Cerebellar nuclear complex (tissue), 1 donor: ENCODE data around the gene ATRNL1.
"Not testable (repeated sequence)": the region's sequence is repeated elsewhere in the genome, so short reads cannot be mapped to it uniquely, and the experiment has no call there.

ENCODE experiments used
- DNase-seq, 2 experiments: peaks; one replicate each; lab custom pipeline; 2025; lab: John Stamatoyannopoulos, UW

Gene ATRNL1

GRCh38 chr10:115222039-115222438, 128.9 kb downstream of the ATRNL1 start:
- no peak for DNase-seq

DNA sequence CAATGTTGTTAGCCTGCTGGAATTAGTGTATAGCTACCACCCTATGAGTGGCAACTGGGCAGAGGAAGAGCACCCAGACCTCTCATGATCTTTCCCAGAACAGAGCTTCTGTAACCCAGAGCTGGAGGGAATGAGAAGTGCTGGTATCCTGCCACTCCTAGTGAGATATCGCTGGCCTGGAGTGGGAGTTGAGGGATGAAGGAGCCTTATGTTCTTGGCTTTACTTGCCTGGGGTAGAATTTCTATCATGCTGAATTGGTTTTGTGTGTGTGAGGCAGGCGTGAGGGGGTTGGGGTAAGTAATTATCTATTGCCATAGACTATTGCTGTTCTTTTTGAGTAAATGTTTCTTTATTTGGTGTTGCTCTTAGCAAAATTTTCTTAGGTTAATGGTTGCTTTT, 146.6 kb downstream of the ATRNL1 start:
- DNase-seq, result no peak

DNA sequence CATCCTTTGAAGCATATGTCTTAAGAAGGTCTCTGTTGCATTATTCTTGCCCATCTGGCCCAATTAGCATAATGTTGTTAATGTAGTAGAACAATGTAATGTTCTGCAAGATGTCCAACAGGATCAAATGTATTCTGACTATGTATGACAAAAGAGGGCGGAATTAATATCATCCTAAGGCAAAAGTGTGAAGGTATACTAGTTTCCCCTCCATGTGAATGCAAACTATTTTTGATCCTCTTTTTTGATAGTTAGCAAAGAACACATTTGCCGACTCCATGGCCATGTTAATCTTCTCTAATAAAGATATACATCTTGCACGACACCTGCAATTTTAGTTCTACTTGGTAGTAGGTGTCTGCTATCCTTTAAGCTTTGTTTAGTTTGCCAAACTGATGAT, 157.6 kb downstream of the ATRNL1 start:
- no peak for DNase-seq

GRCh38 chr10:115253765-115254164, 160.6 kb downstream of the ATRNL1 start:
- not testable (repeated sequence) for DNase-seq

DNA sequence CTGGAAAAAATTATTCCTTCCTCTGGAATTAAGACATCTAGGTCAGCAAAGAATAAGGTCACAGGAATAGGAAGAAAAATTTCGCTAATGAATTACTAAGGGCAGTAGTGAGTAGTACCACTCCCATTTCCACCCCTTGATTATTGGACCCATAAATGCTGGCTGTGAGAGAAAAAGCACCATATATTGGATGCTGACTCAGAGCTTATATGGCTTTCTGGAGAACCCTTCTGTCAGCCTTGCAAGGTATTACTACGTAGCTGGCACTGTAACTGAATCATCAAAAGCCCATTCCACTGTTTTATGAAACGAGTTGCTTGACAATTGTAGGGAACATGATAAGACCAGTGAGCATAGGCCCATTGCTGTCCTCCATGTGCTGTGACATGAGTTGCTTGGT, 179.3 kb downstream of the ATRNL1 start:
- DNase-seq, result no peak

DNA sequence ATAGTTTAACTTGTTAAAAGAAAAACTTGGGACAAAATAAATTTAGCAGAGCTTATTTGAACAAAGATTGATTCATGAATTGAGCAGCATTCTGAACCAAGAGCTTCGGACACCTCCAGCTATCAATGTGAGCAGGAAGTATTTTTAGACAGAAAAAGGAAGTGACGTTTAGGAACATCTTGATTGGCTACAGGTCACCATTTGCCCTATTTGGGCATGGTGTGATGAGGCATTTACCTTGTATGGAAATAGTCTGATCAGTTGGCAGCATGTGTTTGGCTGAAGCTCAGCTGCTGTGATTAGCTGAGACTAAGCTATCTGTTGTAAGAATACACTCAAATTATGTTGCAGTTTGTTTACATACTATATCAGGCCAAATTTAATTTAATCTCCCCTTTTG, 185.1 kb downstream of the ATRNL1 start:
- no peak for DNase-seq

DNA sequence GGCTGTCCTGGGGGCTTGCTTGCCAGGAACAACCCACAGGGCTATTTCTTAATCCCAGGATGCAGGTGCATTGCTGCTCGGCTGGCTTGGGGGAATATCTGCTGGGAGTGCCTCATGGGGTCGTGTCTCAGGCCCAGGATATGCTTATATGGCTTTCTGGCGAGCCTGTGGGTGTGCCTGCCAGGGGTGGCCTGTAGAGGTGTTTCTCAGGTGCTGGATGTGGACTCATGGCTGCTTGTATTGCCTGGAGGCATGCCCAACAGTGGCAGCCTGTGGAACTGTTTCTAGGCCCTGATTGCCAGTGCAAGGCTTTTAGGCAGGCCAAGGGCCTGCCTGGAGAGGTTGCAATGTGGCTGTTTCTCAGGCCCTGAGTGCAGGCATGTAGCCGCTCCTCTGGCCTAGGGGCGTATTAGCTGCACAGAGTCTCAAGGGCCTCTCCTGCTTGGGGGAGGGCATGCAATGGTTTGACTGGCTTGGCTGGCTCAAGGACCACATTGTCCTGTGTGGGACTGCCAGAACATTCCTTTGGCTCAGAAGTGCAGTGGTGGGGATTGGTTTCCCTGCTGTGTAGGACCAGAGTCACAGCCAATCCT, 202.1 kb downstream of the ATRNL1 start:
- no peak for DNase-seq

DNA sequence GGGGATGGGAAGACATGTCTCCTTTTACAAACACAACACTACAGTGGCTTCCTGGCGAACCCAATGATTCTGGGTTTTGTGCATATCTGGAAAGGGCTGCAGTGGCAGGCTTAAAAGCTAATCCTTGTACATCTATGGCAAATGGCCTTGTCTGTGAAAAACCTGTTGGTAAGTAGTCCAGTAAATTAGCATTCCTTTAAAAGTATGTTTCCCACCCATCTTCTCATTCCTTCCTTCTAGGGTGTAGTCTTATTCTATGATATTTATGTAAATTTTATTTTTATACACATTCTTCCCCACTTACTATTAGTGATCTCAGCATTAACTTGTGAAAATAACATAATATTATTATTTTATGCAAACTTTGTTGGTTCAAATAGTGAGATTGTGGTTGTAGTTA, 206.9 kb downstream of the ATRNL1 start:
- DNase-seq, result no peak

DNA sequence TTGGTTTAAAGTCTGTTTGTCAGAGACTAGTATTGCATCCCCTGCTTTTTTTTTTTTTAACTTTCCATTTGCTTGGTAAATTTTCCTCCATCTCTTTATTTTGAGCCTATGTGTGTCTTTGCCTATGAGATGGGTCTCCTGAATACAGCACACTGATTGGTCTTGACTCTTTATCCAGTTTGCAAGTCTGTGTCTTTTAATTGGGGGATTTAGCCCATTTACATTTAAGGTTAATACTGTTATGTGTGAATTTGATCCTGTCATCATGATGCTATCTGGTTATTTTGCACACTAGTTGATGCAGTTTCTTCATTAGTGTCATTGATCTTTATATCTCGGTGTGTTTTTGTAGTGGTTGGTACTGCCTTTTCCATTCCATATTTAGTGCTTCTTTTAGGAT, 226.5 kb downstream of the ATRNL1 start:
- not testable (repeated sequence) for DNase-seq

GRCh38 chr10:115321360-115321759, 228.2 kb downstream of the ATRNL1 start:
- no peak for DNase-seq

- no peak for DNase-seq
Observed at GRCh38 chr10:115328331-115328730, 235.2 kb downstream of the ATRNL1 start.

GRCh38 chr10:115335366-115335765, 242.2 kb downstream of the ATRNL1 start:
- no peak for DNase-seq

DNA sequence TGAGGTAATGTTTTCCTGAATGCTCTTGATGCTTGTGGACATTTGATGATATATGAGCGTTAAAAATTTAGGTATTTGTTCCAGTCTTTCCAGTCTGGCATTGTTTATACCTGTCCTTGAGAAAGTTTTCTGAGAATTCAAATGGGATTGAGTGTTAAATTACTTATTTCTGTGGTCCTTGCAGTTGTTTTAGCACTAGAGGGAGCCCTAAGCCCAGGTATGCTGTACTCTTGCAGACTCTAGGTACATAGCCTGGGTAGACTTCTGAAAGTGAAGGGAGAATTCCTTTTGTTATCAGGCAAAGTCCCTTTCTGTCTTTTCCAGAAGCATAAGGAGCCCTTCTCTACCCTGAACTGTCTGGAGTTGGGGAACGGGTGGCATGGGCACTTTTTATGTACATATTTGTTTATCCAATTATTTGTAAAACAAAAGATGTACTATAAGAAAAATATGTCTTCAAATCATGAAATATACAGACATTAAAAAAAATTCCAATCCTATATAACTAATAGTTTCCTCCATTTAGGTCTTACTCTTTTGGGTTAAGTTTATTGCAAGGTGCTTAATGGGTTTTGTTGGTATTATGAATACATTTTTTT, 262.1 kb downstream of the ATRNL1 start:
- DNase-seq, result no peak

GRCh38 chr10:115367920-115368319, 274.8 kb downstream of the ATRNL1 start:
- not testable (repeated sequence) for DNase-seq

DNA sequence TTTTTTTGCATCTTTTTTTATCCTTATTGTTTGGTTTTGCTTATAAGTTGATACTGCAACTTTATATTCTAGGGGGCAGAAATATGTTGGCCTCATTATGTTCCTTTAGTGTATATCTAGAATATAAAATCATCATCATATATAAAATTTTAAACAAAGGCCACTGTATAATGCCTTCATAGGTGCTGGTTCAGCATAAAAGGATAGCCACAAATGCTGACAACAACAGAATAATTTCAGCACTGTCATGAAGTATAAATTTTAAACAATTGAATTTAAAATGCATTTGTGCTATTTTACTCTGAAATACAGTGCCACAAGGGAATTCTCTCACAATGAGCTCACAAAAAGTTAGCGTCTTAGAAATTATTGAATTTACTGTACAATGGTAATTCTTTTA, 285.9 kb downstream of the ATRNL1 start:
- no peak for DNase-seq

DNA sequence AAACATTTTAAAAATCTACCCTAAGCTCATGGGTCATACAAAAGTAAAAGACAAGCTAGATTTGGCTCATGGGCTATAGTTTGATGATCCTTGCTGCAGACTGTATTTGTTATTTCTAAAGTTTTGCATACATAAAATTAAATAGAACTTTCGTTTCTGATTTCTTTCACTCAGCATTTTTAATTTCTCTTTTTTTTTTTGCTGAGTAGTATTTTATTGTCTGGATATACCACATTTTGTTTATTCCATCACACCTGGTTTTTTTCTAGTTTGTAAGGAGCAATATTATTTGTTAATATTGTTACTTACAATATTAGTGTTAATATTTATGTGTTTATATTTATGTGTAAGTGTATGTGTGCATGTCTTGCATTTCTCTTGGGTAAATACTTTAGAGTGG, 291.5 kb downstream of the ATRNL1 start:
- DNase-seq, result no peak

GRCh38 chr10:115390607-115391006, 297.4 kb downstream of the ATRNL1 start:
- DNase-seq, result no peak

DNA sequence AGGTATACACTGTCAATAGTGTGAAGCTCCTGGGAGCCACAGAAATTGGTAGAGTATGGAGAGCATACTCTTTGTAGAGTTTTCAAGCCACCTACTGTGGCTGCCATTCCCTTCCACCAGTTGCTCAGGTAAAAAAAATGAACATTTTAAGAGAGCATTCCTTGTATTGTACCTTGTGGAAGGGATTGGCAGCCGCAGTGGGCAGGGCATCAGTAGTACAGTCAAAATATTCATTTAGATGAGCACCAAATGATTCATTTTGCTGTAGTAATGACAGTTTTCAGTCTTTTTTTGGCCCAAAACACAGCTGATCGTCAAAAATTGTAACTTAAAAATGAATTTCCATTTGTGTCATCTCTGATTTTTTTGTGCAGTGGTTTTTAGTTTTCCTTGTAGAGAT, 304.9 kb downstream of the ATRNL1 start:
- no peak for DNase-seq

GRCh38 chr10:115402699-115403098, 309.5 kb downstream of the ATRNL1 start:
- no peak for DNase-seq

GRCh38 chr10:115405838-115406237, 312.7 kb downstream of the ATRNL1 start:
- DNase-seq, result not testable (repeated sequence)

DNA sequence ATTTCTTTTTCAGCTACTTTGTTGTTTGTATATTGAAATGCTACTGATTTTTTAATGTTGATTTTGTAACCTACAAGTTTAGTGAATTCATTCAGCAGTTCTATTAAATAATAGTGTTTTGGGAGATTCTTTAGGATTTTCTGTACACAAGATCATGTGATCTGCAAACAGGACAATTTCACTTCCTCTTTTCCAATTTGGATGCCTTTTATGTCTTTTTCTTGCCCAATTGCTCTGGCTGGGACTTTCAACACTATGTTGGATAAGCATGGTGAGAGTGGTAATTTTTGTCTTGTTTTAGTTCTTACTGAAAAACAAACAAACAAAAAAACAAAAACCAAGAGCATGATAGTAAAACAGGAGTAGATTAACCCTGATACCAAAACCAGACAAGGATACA, 316.2 kb downstream of the ATRNL1 start:
- no peak for DNase-seq

DNA sequence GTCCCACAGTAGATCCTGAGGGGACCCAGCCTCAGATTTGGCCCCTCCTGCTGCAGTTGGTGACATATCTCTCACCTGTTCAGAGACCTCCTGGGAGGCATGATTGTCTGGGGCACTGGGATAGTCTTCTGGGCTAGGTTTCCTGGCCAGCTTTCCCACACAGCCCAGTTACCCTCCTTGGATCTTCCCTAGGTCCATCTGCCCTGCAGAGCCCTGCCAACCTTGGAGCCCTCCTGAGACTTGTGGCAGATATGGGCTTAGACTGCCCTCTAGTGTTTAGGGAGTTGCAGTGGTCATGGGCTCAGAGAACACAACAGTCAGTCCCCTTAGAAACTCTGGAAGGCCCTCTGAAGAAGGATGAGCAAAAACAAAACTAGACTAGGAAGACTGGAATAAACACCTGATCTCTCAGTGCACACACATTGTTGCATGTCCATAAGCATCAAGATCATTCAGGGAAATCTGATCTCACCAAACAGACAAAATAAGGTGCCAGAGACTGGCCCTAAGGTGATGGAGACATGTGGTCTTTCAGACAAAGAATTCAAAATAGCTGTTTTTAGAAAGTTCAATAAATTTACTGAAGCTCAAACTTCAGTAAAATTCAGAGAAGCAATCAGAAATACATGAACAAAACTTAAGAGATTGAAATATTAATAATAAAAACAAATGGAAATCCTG, 324.6 kb downstream of the ATRNL1 start:
- no peak for DNase-seq

GRCh38 chr10:115422624-115423023, 329.5 kb downstream of the ATRNL1 start:
- DNase-seq, result no peak

GRCh38 chr10:115427611-115428010, 334.4 kb downstream of the ATRNL1 start:
- DNase-seq, result no peak
